AG09309 (cell line): ENCODE results near the gene NEB.
"Not testable (repeated sequence)": the region's sequence is repeated elsewhere in the genome, so short reads cannot be mapped to it uniquely, and the experiment has no call there.

ENCODE experiments used
- DNase-seq: peaks from one replicate; pipeline ENCODE4 v3.0.0-alpha.2; 2010; ENCODE audit warnings: low read depth
- H3K4me3 ChIP-seq: 2 replicates; pipeline ENCODE4 v1.5.1; 2011; ENCODE audit warnings: mild to moderate bottlenecking, low read depth, low read length, moderate library complexity; ENCODE audit not compliant: control insufficient read depth
- CTCF ChIP-seq: IDR thresholded peaks from 2 replicates; pipeline ENCODE4 v1.5.1; 2011; ENCODE audit warnings: mild to moderate bottlenecking, low read depth, low read length, inconsistent platforms; ENCODE audit not compliant: insufficient read depth, control insufficient read depth; ENCODE audit errors: missing control alignments

Gene NEB

GRCh38 chr2:151654085-151654484, 80.2 kb downstream of the NEB start:
- H3K4me3 ChIP-seq: no peak overlapping the region
- no peak for DNase-seq
- no peak for TF ChIP-seq CTCF

- no peak overlapping the region for H3K4me3 ChIP-seq
- no peak for TF ChIP-seq CTCF
- no peak for DNase-seq
Measured at GRCh38 chr2:151651274-151651673, 83.0 kb downstream of the NEB start.

GRCh38 chr2:151650456-151650855, 83.8 kb downstream of the NEB start:
- no peak for DNase-seq
- H3K4me3 ChIP-seq: no peak overlapping the region
- no peak for TF ChIP-seq CTCF

GRCh38 chr2:151649966-151650365, 84.3 kb downstream of the NEB start:
- no peak overlapping the region for H3K4me3 ChIP-seq
- no peak for TF ChIP-seq CTCF
- DNase-seq: no peak

GRCh38 chr2:151649400-151649799, 84.9 kb downstream of the NEB start:
- no peak for TF ChIP-seq CTCF
- no peak overlapping the region for H3K4me3 ChIP-seq
- DNase-seq: no peak

- not testable (repeated sequence) for DNase-seq, H3K4me3 ChIP-seq
Measured at GRCh38 chr2:151646512-151646911, 87.8 kb downstream of the NEB start.

- no peak for DNase-seq
- no peak overlapping the region for H3K4me3 ChIP-seq
- no peak for TF ChIP-seq CTCF
Measured at GRCh38 chr2:151644580-151644979, 89.7 kb downstream of the NEB start.

GRCh38 chr2:151641895-151642294, 92.4 kb downstream of the NEB start:
- not testable (repeated sequence) for DNase-seq, H3K4me3 ChIP-seq
